Smooth muscle cell (in vitro differentiated cells): ENCODE measurements around the gene KLF13. TPM values are rescaled to one million over a fixed set of nuclear protein-coding genes. Genes with fewer than 3 reads are reported as not detected.

Experiments used
- DNase-seq: peaks from one replicate; lab custom pipeline; 2025; ENCODE audit not compliant: unreplicated experiment; lab: John Stamatoyannopoulos, UW
- H2AFZ ChIP-seq: fragments of 200-600 bp; sonication (generic); 2 replicates; pipeline ENCODE4 v1.6.0; 2016; ENCODE audit warnings: antibody characterized with exemption, low read depth, mild to moderate bottlenecking
- H3F3A ChIP-seq: fragments of 200-600 bp; sonication (generic); 2 replicates; pipeline ENCODE4 v1.6.0; 2017; ENCODE audit warnings: antibody characterized with exemption, low read depth
- H3K27ac ChIP-seq: fragments of 200-600 bp; sonication (generic); 2 replicates; pipeline ENCODE4 v1.5.1; 2016; ENCODE audit warnings: low read depth, mild to moderate bottlenecking
- H3K27me3 ChIP-seq: fragments of 200-600 bp; sonication (generic); 2 replicates; pipeline ENCODE4 v1.6.1; 2016; ENCODE audit warnings: low read depth, mild to moderate bottlenecking
- H3K36me3 ChIP-seq: fragments of 200-600 bp; sonication (generic); 2 replicates; pipeline ENCODE4 v1.5.1; 2016; ENCODE audit warnings: low read depth
- H3K4me1 ChIP-seq: fragments of 200-600 bp; sonication (generic); 2 replicates; pipeline ENCODE4 v1.5.1; 2016; ENCODE audit warnings: low read depth
- H3K4me2 ChIP-seq: fragments of 200-600 bp; sonication (generic); 2 replicates; pipeline ENCODE4 v1.6.0; 2016; ENCODE audit warnings: mild to moderate bottlenecking
- H3K4me3 ChIP-seq: fragments of 200-600 bp; sonication (generic); 2 replicates; pipeline ENCODE4 v1.5.1; 2016; ENCODE audit warnings: mild to moderate bottlenecking
- H3K79me2 ChIP-seq: fragments of 200-600 bp; sonication (generic); 2 replicates; pipeline ENCODE4 v1.6.0; 2016; ENCODE audit warnings: low read depth, mild to moderate bottlenecking
- H3K9ac ChIP-seq: fragments of 200-600 bp; sonication (generic); 2 replicates; pipeline ENCODE4 v1.6.0; 2016; ENCODE audit warnings: low read depth
- H3K9me3 ChIP-seq: fragments of 200-600 bp; sonication (generic); replicated peaks from 2 replicates; pipeline ENCODE4 v1.5.1; 2016; ENCODE audit warnings: low read depth
- H4K20me1 ChIP-seq: fragments of 200-600 bp; sonication (generic); 2 replicates; pipeline ENCODE4 v1.6.0; 2016; ENCODE audit warnings: low read depth
- CTCF ChIP-seq: fragments of 200-600 bp; sonication (generic); IDR thresholded peaks from 2 replicates; pipeline ENCODE4 v1.5.1; 2017; ENCODE audit warnings: borderline replicate concordance, mild to moderate bottlenecking, antibody characterized with exemption; ENCODE audit not compliant: insufficient read depth, poor library complexity, severe bottlenecking
- WGBS: methylation state at CpG from one replicate; pipeline ENCODE4 v1.1.7; 2016; ENCODE audit warnings: low lambda C conversion rate; 5-methylcytosine and 5-hydroxymethylcytosine counted together
- polyA plus RNA-seq: library from polyadenylated mRNA; unstranded; fragments of >200 nt; fragmentation: Nextera tagmentation; extraction: Ambion mirVana; gene quantifications from 2 replicates; pipeline ENCODE4 v1.2.1, GENCODE V29; 2016
- total RNA-seq: library from RNA; depleted of rRNA; stranded (reverse); fragments of >200 nt; gene quantifications from 2 replicates; pipeline ENCODE4 v1.2.3, GENCODE V29; 2014

The KLF13 gene
- total and polyA plus RNA-seq, 2 experiments from 2014 or later: 42.1 to 74.2 TPM

GRCh38 chr15:31296219-31296645, 30.4 kb upstream of the KLF13 start:
- no peak for TF ChIP-seq CTCF
- no peaks in the 10 kb centered on the region for H3K79me2 ChIP-seq
- no peaks in the 10 kb centered on the region for H3F3A ChIP-seq
- no peak overlapping the region for H3K9ac ChIP-seq
- H3K36me3 ChIP-seq: no peaks in the 10 kb centered on the region
- DNase-seq: no peak
- H3K27me3 ChIP-seq: peaks cover 5% of the 10 kb centered on the region
- H4K20me1 ChIP-seq: no peaks in the 10 kb centered on the region
- H3K9me3 ChIP-seq: no peaks in the 10 kb centered on the region
- 97% methylated on average over 3 of the region's 3 CpGs for WGBS
- H3K4me3 ChIP-seq: no peak overlapping the region
- H3K4me2 ChIP-seq: no peak overlapping the region
- peaks cover 19% of the 10 kb centered on the region for H3K4me1 ChIP-seq
- no peak overlapping the region for H3K27ac ChIP-seq
- H2AFZ ChIP-seq: no peak overlapping the region

GRCh38 chr15:31296646-31297574, 29.7 kb upstream of the KLF13 start:
- Histone ChIP-seq H3K4me2 (no peak overlapping the region), H2AFZ (no peak overlapping the region), H3K9ac (no peak overlapping the region), H3K9me3 (no peaks in the 10 kb centered on the region), H3K79me2 (no peaks in the 10 kb centered on the region), H3F3A (no peaks in the 10 kb centered on the region), H3K27ac (no peak overlapping the region), H3K4me1 (peaks cover 26% of the 10 kb centered on the region), H3K36me3 (no peaks in the 10 kb centered on the region), H3K27me3 (no peaks in the 10 kb centered on the region), H3K4me3 (no peak overlapping the region), H4K20me1 (no peaks in the 10 kb centered on the region)
- TF ChIP-seq CTCF: no peak
- 71% methylated on average over 13 of the region's 13 CpGs for WGBS
- no peak for DNase-seq

- Histone ChIP-seq H2AFZ (no peak overlapping the region), H3K27me3 (no peaks in the 10 kb centered on the region), H3K36me3 (no peaks in the 10 kb centered on the region), H3K79me2 (no peaks in the 10 kb centered on the region), H3K4me1 (peaks cover 25% of the 10 kb centered on the region), H4K20me1 (no peaks in the 10 kb centered on the region), H3K27ac (no peak overlapping the region), H3K4me2 (no peak overlapping the region), H3K9me3 (no peaks in the 10 kb centered on the region), H3F3A (no peaks in the 10 kb centered on the region), H3K9ac (no peak overlapping the region), H3K4me3 (no peak overlapping the region)
- no peak for TF ChIP-seq CTCF
- no peak for DNase-seq
- 93% methylated on average over 13 of the region's 14 CpGs for WGBS
Measured at GRCh38 chr15:31297575-31298456, 28.8 kb upstream of the KLF13 start.
